HG02610 (cell line): ENCODE measurements around the gene TNS1.

Experiments used
- ATAC-seq: cut with Tn5 transposase; IDR thresholded peaks from one replicate; pipeline ENCODE4 v1.9.1; 2021; ENCODE audit warnings: mild to moderate bottlenecking, moderate library complexity; ENCODE audit not compliant: unreplicated experiment

The TNS1 gene

GRCh38 chr2:217919204-217919603 is 83.6 kb downstream of the TNS1 start:
- ATAC-seq: no peak

DNA sequence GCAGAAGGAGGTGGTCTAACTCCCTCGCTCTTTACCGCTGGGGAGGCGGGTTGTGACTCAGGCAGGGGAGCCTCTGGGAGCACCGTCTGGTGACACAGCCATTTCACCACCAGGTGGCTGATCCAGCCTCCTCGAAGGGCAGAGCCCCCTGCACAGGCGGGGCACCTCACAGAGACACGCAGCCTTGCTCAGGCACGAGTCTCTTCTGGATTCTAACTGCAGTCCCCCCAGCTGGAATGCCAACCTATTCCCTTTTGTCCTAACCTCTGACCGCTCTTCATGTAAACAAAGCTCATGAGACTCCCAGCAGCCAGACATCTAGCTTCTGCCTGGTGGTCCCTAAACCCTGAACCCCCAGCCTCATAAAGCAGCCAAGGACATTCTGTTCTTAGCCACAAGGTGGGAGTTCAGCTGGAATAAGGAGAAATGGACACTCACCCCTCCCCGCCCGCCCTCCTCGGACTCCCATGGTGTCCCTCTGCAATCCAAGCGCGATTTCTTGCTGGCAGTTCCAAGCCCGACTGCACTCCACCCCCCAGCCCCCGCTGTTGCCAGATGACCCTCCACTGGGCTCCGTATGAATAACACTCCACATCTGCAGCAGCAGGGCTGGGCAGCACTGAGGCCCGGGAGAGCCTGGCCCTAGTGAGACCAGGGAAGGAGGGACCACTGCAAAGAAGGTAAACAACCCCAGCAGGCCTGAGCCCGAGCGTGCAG is 84.3 kb downstream of the TNS1 start:
- ATAC-seq: no peak

DNA sequence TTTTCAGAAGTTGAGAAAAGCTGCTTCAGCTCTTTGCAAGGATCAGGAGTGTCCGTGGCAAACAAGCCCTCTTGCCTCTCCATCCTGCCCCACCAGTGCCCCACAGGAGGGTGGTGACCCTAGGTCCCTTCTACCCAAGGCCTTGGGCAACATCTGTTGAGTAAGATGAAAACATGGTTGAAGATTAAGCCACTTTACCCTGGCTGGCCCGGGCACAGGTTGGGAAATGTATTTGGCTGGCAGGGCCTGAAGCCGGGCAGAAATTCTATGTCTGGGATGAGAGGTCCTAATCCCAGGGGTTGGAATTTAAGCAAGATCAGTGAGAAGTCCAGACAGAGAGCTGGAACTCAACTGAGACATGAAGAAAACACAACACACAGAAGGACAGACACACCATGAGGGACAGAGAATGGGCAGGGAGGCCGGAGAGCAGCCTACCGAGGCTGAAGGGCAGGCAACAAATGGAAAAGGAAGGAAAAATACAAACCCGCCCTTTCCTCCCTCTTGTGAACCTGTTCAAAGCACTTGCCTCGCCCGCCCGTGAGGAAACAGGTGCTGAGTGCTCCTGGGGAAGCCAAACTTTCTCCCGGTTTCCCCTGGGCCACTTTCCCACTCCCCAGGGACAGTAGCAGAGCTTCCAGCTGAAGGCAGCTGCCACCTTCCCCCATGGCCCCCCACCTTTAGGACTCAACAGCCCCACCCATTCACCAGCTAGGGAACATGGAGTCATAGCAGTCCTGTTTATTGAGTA is 86.1 kb downstream of the TNS1 start:
- ATAC-seq: no peak

DNA sequence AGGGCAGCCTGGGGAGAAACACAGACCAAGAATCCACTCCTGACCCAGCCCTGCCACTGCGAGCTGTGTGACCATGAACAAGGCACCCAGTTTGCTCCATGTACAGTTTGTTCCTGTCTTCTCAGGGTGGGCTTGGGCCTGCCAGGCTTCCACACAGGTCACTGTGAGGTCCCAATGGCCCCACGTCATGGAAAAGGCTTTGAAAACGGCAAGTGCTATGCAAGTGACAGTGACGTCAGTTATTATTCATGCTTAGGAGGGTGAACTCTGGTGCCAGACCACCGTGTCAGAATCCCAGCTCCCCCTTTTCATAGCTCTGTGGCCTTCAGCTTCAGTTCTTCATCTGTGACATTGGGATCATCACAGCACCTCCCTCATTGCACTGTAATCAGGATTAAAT is 87.1 kb downstream of the TNS1 start:
- no peak for ATAC-seq

GRCh38 chr2:217914878-217915277 is 87.9 kb downstream of the TNS1 start:
- no peak for ATAC-seq

- ATAC-seq: no peak
These were observed 88.7 kb downstream of the TNS1 start for GRCh38 chr2:217914078-217914477.

- ATAC-seq: no peak
These were observed 89.4 kb downstream of the TNS1 start for GRCh38 chr2:217913436-217913835.

- no peak for ATAC-seq
These were observed 90.4 kb downstream of the TNS1 start for GRCh38 chr2:217912098-217913024.

- no peak for ATAC-seq
These were observed 91.3 kb downstream of the TNS1 start for GRCh38 chr2:217911283-217912097.

DNA sequence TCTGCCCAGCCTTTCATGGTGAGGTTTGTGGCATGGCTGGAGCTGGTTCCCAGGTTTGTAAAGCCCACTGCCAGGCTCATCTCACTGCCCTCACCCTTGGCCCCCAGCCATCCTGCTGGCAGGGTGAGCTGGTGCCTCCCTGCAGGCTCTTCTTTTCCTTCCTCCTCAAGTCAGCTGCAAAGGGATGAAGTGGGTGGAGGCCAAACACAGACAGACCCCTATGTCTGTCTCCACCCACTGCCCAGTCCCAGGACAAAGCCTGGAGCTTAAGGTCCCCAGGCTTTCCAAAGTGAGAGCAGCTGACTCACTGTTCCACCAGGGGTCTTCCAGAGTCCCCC is 92.0 kb downstream of the TNS1 start:
- ATAC-seq: no peak

DNA sequence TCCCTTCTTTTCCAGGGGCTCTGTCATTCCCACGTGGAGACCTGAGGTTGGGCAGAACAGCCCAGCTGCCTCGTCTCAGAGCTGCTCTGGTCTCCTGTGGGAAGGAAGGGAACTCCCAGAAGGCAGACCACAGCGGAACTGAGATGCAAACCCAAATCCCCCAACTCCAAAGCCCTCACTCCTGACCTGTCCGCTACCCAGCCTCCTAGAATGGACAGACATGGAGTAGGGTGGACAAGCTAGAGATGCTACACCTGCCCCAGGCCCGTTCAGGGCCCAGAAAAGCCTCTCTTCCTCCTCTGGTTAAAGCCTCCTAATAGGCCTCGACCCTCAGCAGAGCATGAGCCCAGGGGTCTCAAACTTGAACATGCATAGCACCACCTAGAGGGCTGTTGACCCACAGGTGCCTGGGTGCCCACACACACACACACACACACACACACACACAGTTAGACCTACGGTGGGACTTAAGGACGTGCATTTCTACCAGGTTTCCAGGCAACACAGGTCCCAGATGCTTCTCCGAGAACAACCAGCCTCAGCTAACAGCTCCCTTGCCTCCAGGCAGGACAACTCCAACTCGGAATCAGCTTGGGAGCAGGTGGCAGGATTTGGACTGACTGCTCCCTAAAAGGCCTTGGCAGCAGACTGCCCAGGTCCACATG is 93.5 kb downstream of the TNS1 start:
- ATAC-seq: no peak

DNA sequence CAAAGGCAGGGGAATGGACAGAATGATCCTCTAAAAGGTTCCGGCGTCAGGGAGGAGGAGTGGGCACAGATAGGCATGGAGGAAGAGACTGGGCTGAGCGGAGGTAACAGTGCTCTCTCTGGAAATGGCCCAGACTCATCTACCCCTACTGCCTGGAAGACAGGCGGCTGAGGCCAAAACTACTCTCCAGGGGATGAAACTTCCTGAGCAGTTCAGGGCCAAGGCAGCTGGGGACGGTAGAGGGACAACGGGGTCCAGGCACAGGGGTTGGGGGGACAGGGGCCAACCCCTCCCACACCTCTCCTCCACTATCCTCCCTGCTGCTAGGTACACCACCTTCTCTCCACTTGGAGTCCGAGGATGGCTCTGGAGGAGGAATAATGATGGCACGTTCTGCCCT is 94.3 kb downstream of the TNS1 start:
- no peak for ATAC-seq

GRCh38 chr2:217907266-217907665 is 95.5 kb downstream of the TNS1 start:
- no peak for ATAC-seq

DNA sequence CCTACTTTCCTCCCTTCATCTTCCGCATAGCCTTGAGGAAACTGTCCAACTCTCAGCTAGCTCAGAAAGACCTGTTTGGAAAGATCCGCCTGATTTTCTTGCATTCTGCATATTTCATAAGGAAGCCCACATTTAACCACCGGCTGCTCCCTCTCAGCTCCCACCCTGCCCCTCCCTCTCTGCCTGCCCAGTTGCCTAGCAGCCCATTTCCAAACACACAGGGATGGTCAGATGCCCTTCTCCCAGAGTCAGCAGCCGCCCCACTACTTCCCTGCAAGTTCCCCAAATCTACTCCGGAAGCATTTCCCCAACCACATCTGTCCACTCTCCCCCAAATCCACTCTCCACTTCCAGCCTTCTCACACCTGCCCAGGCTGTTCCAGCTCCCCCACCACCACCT is 96.0 kb downstream of the TNS1 start:
- no peak for ATAC-seq

GRCh38 chr2:217905896-217906295 is 96.9 kb downstream of the TNS1 start:
- no peak for ATAC-seq

DNA sequence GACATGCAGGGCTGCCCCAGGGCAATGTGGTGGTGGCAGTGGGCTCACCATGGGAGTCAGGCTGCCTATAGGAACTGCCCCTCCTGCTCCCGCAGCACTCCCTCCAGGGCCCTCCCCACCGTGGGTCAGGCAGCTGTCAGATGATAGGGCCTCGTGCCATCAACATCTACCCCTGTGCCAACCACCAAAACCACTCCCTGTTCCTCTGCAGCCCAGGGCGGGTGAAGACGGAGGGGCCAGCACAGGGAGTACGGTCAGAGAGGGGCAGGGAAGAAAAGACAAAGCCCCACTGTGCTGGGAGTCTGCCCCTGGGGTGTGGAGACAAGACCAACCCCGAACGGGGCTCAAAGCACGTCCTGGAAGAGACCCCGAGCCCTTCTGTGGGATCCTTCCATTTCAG is 97.4 kb downstream of the TNS1 start:
- no peak for ATAC-seq

DNA sequence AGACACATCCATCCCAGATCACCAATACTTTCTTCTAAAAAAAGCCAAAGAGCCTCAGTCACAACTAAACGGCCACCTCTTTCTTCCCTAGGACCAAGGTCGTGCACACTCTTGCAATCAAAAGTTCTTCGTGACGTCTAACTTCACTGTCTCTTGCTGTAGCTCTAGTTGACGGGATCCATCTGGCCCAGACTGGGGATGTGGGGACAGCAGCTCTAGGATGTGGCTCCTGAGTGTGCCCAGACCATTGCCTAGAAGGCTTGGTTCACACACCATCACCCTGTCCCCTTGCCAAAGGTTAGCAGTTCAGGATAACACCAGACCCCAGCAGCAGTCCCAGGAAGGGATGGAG is 98.2 kb downstream of the TNS1 start:
- no peak for ATAC-seq

GRCh38 chr2:217903859-217904613 is 98.8 kb downstream of the TNS1 start:
- no peak for ATAC-seq

DNA sequence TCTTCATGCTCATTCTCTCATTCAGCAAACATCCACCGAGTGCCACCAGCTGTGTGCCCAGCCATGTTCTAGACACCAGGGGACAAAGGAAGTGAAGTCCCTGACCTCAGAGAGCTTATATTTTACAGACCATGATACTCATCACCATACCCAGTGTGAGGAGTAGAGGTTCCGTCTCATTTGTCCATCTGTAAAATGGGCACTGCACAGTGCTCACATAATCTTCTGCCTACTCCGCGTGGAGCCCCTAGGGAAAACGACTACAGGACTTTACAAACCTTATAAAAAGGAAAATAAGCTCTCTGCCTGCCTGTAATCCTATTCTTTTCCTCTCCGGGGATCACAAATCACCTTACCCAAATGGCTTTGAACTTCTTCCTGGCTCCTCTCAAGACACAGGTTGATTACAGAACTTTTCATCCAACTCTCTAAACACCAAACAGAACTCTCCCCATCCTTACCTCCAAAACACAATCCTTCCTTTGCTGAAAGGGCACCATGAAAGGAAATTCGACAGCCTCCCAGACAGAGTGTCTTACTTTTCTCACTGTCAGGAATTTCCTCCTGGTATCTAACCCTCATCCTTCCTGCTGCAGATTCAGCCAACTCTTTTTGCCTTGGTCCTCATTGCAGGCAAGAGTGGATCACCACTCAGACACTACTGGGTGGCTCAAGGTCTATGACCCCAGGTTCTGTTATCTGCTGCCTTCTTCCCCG is 99.5 kb downstream of the TNS1 start:
- no peak for ATAC-seq
